H1 (cell line): ENCODE data around the gene HHAT. TPM values are rescaled to one million over a fixed set of nuclear protein-coding genes. Genes with fewer than 3 reads are reported as not detected.

Experiments used
- CTCF ChIA-PET: fragments of 300-600 bp; sonication (Branson Sonifier 250); formaldehyde crosslinking; loops from one replicate; lab custom pipeline; 2021; ENCODE audit not compliant: partially characterized antibody; lab: Charles Lee
- POLR2A ChIA-PET: fragments of 300-600 bp; sonication (Branson Sonifier 250); formaldehyde crosslinking; loops from one replicate; lab custom pipeline; 2021; ENCODE audit warnings: inconsistent platforms; ENCODE audit not compliant: partially characterized antibody; lab: Charles Lee
- DNase-seq, 2 experiments: peaks; one replicate each; pipeline versions ENCODE4 v3.0.0 to v3.0.0-alpha.2; 2010 to 2022; ENCODE audit warnings: low spot score in 2 of 2, low read depth in 1 of 2, mixed read lengths in 1 of 2
- FAIRE-seq: peaks from 2 replicates; lab custom pipeline; 2011; peaks lifted over from hg19 to GRCh38; lab: Jason Lieb, UNC
- H2AFZ ChIP-seq: 2 replicates; pipeline ENCODE4 v1.8.1; 2012; ENCODE audit warnings: low read length, inconsistent platforms
- H2AK5ac ChIP-seq: 2 replicates; pipeline ENCODE4 v1.6.1; 2013; ENCODE audit warnings: low read depth, low read length
- H2BK120ac ChIP-seq: replicated peaks from 2 replicates; pipeline ENCODE3; 2013; ENCODE audit warnings: low read depth, low read length, inconsistent platforms
- H2BK12ac ChIP-seq: 2 replicates; pipeline ENCODE4 v1.6.1; 2013; ENCODE audit warnings: low read depth, low read length
- H2BK15ac ChIP-seq: 2 replicates; pipeline ENCODE4 v1.6.1; 2013; ENCODE audit warnings: low read length
- H2BK20ac ChIP-seq: 2 replicates; pipeline ENCODE4 v1.6.1; 2013; ENCODE audit warnings: low read length
- H2BK5ac ChIP-seq: 2 replicates; pipeline ENCODE4 v1.6.1; 2013; ENCODE audit warnings: low read depth, low read length
- H3K14ac ChIP-seq: 2 replicates; pipeline ENCODE4 v1.6.1; 2013; ENCODE audit warnings: inconsistent platforms; ENCODE audit not compliant: insufficient read length
- H3K18ac ChIP-seq: 2 replicates; pipeline ENCODE4 v1.6.1; 2013; ENCODE audit warnings: low read length; ENCODE audit errors: extremely low read depth
- H3K23ac ChIP-seq: 2 replicates; pipeline ENCODE4 v1.6.1; 2013; ENCODE audit warnings: inconsistent platforms; ENCODE audit not compliant: insufficient read length
- H3K23me2 ChIP-seq: 2 replicates; pipeline ENCODE4 v1.6.1; 2013; ENCODE audit warnings: low read depth, low read length
- H3K27ac ChIP-seq: 2 replicates; pipeline ENCODE4 v1.6.1; 2011; ENCODE audit warnings: low read depth, low read length, inconsistent platforms
- H3K27me3 ChIP-seq, 4 experiments: replicated peaks in 1 of 4; 1 replicate in 1 of 4; 2 replicates in 3 of 4; pipeline versions ENCODE4 v1.6.1 to v1.8.1; 2011 to 2013; ENCODE audit warnings: low read length in 3 of 4, mild to moderate bottlenecking in 3 of 4, inconsistent platforms in 2 of 4, mixed read lengths in 2 of 4, moderate library complexity in 1 of 4; ENCODE audit not compliant: control insufficient read depth in 3 of 4, insufficient read depth in 3 of 4; ENCODE audit errors: extremely low read depth in 1 of 4
- H3K36me3 ChIP-seq, 4 experiments: 2 replicates each; pipeline versions ENCODE4 v1.6.1 to v1.8.1; 2011 to 2013; ENCODE audit warnings: mild to moderate bottlenecking in 4 of 4, low read length in 3 of 4, moderate library complexity in 2 of 4, control low read depth in 1 of 4, inconsistent platforms in 1 of 4; ENCODE audit not compliant: insufficient read depth in 4 of 4, control insufficient read depth in 2 of 4
- H3K4ac ChIP-seq: replicated peaks from 2 replicates; pipeline ENCODE3; 2013; ENCODE audit warnings: low read length, low read depth, mixed read lengths, inconsistent platforms; ENCODE audit not compliant: insufficient read length
- H3K4me1 ChIP-seq, 4 experiments: replicated peaks in 1 of 4; 1 replicate in 1 of 4; 2 replicates in 3 of 4; pipeline versions ENCODE4 v1.6.1 to v1.8.1; 2011 to 2013; ENCODE audit warnings: low read length in 3 of 4, inconsistent platforms in 2 of 4, mixed read lengths in 1 of 4; ENCODE audit not compliant: insufficient read depth in 4 of 4, control insufficient read depth in 3 of 4
- H3K4me2 ChIP-seq, 2 experiments: 2 replicates each; pipeline versions ENCODE4 v1.6.1 to v1.8.1; 2011 to 2013; ENCODE audit warnings: low read depth in 2 of 2, low read length in 2 of 2, control low read depth in 1 of 2, inconsistent platforms in 1 of 2, mild to moderate bottlenecking in 1 of 2; ENCODE audit not compliant: insufficient read depth in 1 of 2
- H3K4me3 ChIP-seq, 4 experiments: fragments of 200-600, 300-600 bp in 1 of 4; sonication (generic), shearing (Covaris generic), sonication (Bioruptor Twin) in 1 of 4; 2 replicates each; pipeline versions ENCODE4 v1.5.1 to v1.8.1; 2011 to 2016; ENCODE audit warnings: low read length in 4 of 4, low read depth in 3 of 4, control low read depth in 2 of 4, inconsistent platforms in 2 of 4, mild to moderate bottlenecking in 2 of 4, mixed read lengths in 1 of 4, moderate library complexity in 1 of 4; ENCODE audit not compliant: insufficient read depth in 2 of 4; ENCODE audit errors: extremely low read depth in 1 of 4
- H3K56ac ChIP-seq: replicated peaks from 2 replicates; pipeline ENCODE3; 2013; ENCODE audit warnings: low read depth, mild to moderate bottlenecking, mixed read lengths, low read length, inconsistent platforms; ENCODE audit not compliant: insufficient read length
- H3K79me1 ChIP-seq: 2 replicates; pipeline ENCODE4 v1.6.1; 2013; ENCODE audit warnings: low read depth, low read length, control low read depth
- H3K79me2 ChIP-seq, 2 experiments: 2 replicates each; pipeline versions ENCODE4 v1.6.1 to v1.8.1; 2012 to 2013; ENCODE audit warnings: low read length in 2 of 2, mild to moderate bottlenecking in 2 of 2, inconsistent platforms in 1 of 2; ENCODE audit not compliant: insufficient read depth in 2 of 2, control insufficient read depth in 1 of 2
- H3K9ac ChIP-seq, 4 experiments: replicated peaks in 1 of 4; 1 replicate in 1 of 4; 2 replicates in 3 of 4; pipeline versions ENCODE4 v1.6.1 to v1.8.1; 2011 to 2013; ENCODE audit warnings: low read depth in 3 of 4, low read length in 3 of 4, control low read depth in 2 of 4, mild to moderate bottlenecking in 2 of 4, moderate library complexity in 2 of 4, inconsistent platforms in 1 of 4; ENCODE audit errors: extremely low read depth in 1 of 4
- H3K9me3 ChIP-seq, 2 experiments: 2 replicates each; pipeline versions ENCODE4 v1.6.1 to v1.8.1; 2012 to 2013; ENCODE audit warnings: mild to moderate bottlenecking in 2 of 2, moderate library complexity in 2 of 2, control low read depth in 1 of 2, inconsistent platforms in 1 of 2, low read depth in 1 of 2, low read length in 1 of 2, mixed read lengths in 1 of 2; ENCODE audit not compliant: insufficient read depth in 2 of 2
- H4K20me1 ChIP-seq, 2 experiments: replicated peaks in 1 of 2; 2 replicates each; pipeline versions ENCODE3 to v1.8.1; 2011 to 2013; ENCODE audit warnings: inconsistent platforms in 2 of 2, low read length in 2 of 2, mild to moderate bottlenecking in 1 of 2; ENCODE audit not compliant: insufficient read depth in 2 of 2, control insufficient read depth in 1 of 2
- H4K5ac ChIP-seq: 2 replicates; pipeline ENCODE4 v1.6.1; 2013; ENCODE audit warnings: low read length, low read depth, mixed read lengths, inconsistent platforms; ENCODE audit not compliant: insufficient read length
- H4K8ac ChIP-seq: 2 replicates; pipeline ENCODE4 v1.8.0; 2013; ENCODE audit warnings: mild to moderate bottlenecking, moderate library complexity, low read length, inconsistent platforms; ENCODE audit not compliant: insufficient read depth; ENCODE audit errors: extremely low read depth
- H4K91ac ChIP-seq: replicated peaks from 2 replicates; pipeline ENCODE3; 2013; ENCODE audit warnings: low read length, mixed read lengths, inconsistent platforms; ENCODE audit not compliant: insufficient read length
- KDM1A ChIP-seq: fragments of 200-600, 300-600 bp; sonication (generic); IDR thresholded peaks from 2 replicates; pipeline ENCODE4 v1.7.1; 2016; ENCODE audit warnings: mild to moderate bottlenecking, low read length, borderline replicate concordance
- SAP30 ChIP-seq: fragments of 300-600 bp; sonication (generic); IDR thresholded peaks from 2 replicates; pipeline ENCODE4 v1.7.1; 2012; ENCODE audit warnings: low read length, moderate library complexity, mild to moderate bottlenecking, inconsistent platforms; ENCODE audit not compliant: insufficient read depth, insufficient replicate concordance
- ZNF274 ChIP-seq: IDR thresholded peaks from 2 replicates; pipeline ENCODE4 v1.7.0; 2012; ENCODE audit warnings: low read length, borderline replicate concordance; ENCODE audit errors: extremely low read depth
- WGBS, 2 experiments: shearing (Covaris generic) in 1 of 2; methylation state at CpG; one replicate each; pipeline versions ENCODE4 v1.1.6 to v1.1.7; 2013 to 2015; ENCODE audit warnings: low lambda C conversion rate in 2 of 2, mixed read lengths in 2 of 2, inconsistent platforms in 1 of 2, low coverage in 1 of 2, missing lambda C conversion rate in 1 of 2; ENCODE audit not compliant: insufficient replicate concordance in 2 of 2, insufficient coverage in 1 of 2, insufficient read length in 1 of 2; ENCODE audit errors: extremely low coverage in 1 of 2, missing lambda C conversion rate in 1 of 2; 5-methylcytosine and 5-hydroxymethylcytosine counted together
- polyA plus RNA-seq, 7 experiments: library from polyadenylated mRNA; depleted of rRNA in 3 of 7; stranded (reverse) in 5 of 7; unstranded in 2 of 7; fragments of >200 nt in 5 of 7; fragments of 200-250 nt in 2 of 7; gene quantifications; 1 replicate in 5 of 7; 2 replicates in 1 of 7; 4 replicates in 1 of 7; pipeline versions ENCODE4 v1.2.1 to v1.2.3, GENCODE V29; 2011 to 2013; ENCODE audit warnings: missing spikeins in 2 of 7, mixed read lengths in 2 of 7
- total RNA-seq: library from RNA; stranded (reverse); fragmentation: NEBNext Ultra II Directional; extraction: Animal tissue kit (Norgen Biotek cat#: 25700); gene quantifications from 2 replicates; pipeline ENCODE4 v1.2.1, GENCODE V29; 2021
- TF ChIP-seq, protein P1 (sequence below), 3 experiments: IDR thresholded peaks; 1 replicate in 2 of 3; 2 replicates in 1 of 3; pipeline versions ENCODE4 v1.5.1 to v1.6.1; 2011; ENCODE audit warnings: low read length in 3 of 3, mild to moderate bottlenecking in 3 of 3, inconsistent platforms in 2 of 3, low read depth in 1 of 3, moderate library complexity in 1 of 3; ENCODE audit not compliant: insufficient read depth in 1 of 3; ENCODE audit errors: control extremely low read depth in 1 of 3

Gene HHAT
- total and polyA plus RNA-seq, 2 of the 8 experiments (the other 6 are each of a cell fraction or from before 2014, with no cell fraction given), result 0.15 to 0.51 TPM

DNA sequence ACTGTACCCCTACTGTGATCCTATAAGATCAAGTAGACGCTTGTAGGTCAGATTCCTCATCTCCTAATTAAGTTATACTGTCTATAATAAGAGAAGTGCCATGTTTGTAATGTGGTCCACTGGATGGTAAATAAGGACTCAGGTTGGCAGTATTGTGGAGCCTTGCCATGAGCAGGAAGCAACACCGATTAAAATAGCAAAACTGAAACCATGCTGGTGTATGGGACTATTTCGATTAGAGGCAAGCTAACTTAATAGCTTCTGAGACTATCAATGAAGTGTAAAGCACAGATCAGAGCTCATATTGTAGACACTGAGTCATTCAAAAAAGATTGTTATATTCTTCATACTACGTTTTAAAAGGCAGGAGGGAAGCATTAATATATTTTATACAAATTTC, 348.8 kb downstream of the HHAT start:
- POLR2A ChIA-PET, result no interaction called here
- Histone ChIP-seq H3K23ac (no peak overlapping the region), H3K79me2 (no peaks in the 10 kb centered on the region), H3K23me2 (no peaks in the 10 kb centered on the region), H3K4me3 (no peak overlapping the region), H3K27me3 (no peaks in the 10 kb centered on the region), H2BK20ac (no peak overlapping the region), H4K20me1 (no peaks in the 10 kb centered on the region), H2AK5ac (no peak overlapping the region), H3K18ac (no peak overlapping the region), H3K4me1 (no peaks in the 10 kb centered on the region), H3K36me3 (no peaks in the 10 kb centered on the region), H2BK5ac (no peak overlapping the region), H3K9me3 (no peaks in the 10 kb centered on the region), H4K8ac (no peak overlapping the region), H3K4ac (no peak overlapping the region), H3K9ac (no peak overlapping the region), H3K27ac (no peak overlapping the region), H2BK15ac (no peak overlapping the region), H3K79me1 (no peaks in the 10 kb centered on the region), H3K56ac (no peak overlapping the region), H4K5ac (no peak overlapping the region), H3K4me2 (no peak overlapping the region), H2BK120ac (no peak overlapping the region), H2AFZ (no peak overlapping the region), H2BK12ac (no peak overlapping the region)
- CTCF ChIA-PET, result no interaction called here
- FAIRE-seq (no peak), DNase-seq (no peak)
- 93% methylated on average over 4 of the region's 4 CpGs; no CpG with 5 or more reads in 1 of the 2 experiments for WGBS, 2 experiments
- TF ChIP-seq ZNF274 (no peak), SAP30 (no peak), KDM1A (no peak)
- TF ChIP-seq, protein P1, sequence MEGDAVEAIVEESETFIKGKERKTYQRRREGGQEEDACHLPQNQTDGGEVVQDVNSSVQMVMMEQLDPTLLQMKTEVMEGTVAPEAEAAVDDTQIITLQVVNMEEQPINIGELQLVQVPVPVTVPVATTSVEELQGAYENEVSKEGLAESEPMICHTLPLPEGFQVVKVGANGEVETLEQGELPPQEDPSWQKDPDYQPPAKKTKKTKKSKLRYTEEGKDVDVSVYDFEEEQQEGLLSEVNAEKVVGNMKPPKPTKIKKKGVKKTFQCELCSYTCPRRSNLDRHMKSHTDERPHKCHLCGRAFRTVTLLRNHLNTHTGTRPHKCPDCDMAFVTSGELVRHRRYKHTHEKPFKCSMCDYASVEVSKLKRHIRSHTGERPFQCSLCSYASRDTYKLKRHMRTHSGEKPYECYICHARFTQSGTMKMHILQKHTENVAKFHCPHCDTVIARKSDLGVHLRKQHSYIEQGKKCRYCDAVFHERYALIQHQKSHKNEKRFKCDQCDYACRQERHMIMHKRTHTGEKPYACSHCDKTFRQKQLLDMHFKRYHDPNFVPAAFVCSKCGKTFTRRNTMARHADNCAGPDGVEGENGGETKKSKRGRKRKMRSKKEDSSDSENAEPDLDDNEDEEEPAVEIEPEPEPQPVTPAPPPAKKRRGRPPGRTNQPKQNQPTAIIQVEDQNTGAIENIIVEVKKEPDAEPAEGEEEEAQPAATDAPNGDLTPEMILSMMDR (IDR thresholded peaks at IDR 0.05; ENCODE audit: control extremely low read depth in 1 of 3, insufficient read depth in 1 of 3, low read depth in 1 of 3, low read length in 3 of 3), result no peak
- TF ChIP-seq, all 59 proteins: peak for 0
- H4K91ac ChIP-seq, result no peak overlapping the region
- H3K14ac ChIP-seq, result no peak overlapping the region
